Upper lobe of left lung (tissue), 6 donors: ENCODE data around the gene SHC1. TPM values are rescaled to one million over a fixed set of nuclear protein-coding genes. Genes with fewer than 3 reads are reported as not detected.

Experiments used
- ATAC-seq, 2 donors: fragments of 200-7000 bp; cut with Tn5 transposase; one replicate each; pipeline ENCODE4 v1.9.1; 2022; ENCODE audit warnings: mild to moderate bottlenecking in 2 of 2, moderate library complexity in 2 of 2; ENCODE audit not compliant: low FRiP score in 2 of 2
- DNase-seq, 2 donors: peaks; one replicate each; pipeline ENCODE4 v3.0.0-alpha.2; 2019 to 2020
- H3K27ac ChIP-seq, 4 donors: fragments of 200-600 bp; sonication (generic); one replicate each; pipeline ENCODE4 v1.5.1; 2016 to 2019
- H3K27me3 ChIP-seq, 4 donors: fragments of 200-600 bp; sonication (generic); one replicate each; pipeline ENCODE4 v1.5.1; 2017 to 2019
- H3K36me3 ChIP-seq, 4 donors: fragments of 200-600 bp; sonication (generic); one replicate each; pipeline ENCODE4 v1.5.1; 2016 to 2019
- H3K4me1 ChIP-seq, 4 donors: fragments of 200-600 bp; sonication (generic); one replicate each; pipeline ENCODE4 v1.5.1; 2018 to 2019
- H3K4me3 ChIP-seq, 4 donors: fragments of 200-600 bp; sonication (generic); one replicate each; pipeline ENCODE4 v1.5.1; 2017 to 2019; ENCODE audit warnings: mild to moderate bottlenecking in 2 of 4, moderate library complexity in 1 of 4
- H3K9me3 ChIP-seq, 4 donors: fragments of 200-600 bp; sonication (generic); one replicate each; pipeline ENCODE4 v1.5.1; 2018 to 2019
- EP300 ChIP-seq, 4 donors: sonication (generic); formaldehyde crosslinking; IDR thresholded peaks; one replicate each; pipeline ENCODE4 v1.5.1; 2017; ENCODE audit warnings: antibody characterized with exemption in 4 of 4, control low read depth in 2 of 4
- POLR2A ChIP-seq, 4 donors: fragments of 450-650 bp; IDR thresholded peaks; one replicate each; pipeline ENCODE4 v1.5.1; 2016 to 2017; ENCODE audit warnings: antibody characterized with exemption in 4 of 4, mild to moderate bottlenecking in 2 of 4
- POLR2AphosphoS5 ChIP-seq, 2 donors: sonication (generic); formaldehyde crosslinking; IDR thresholded peaks; one replicate each; pipeline ENCODE4 v1.5.1; 2017; ENCODE audit warnings: antibody characterized with exemption in 2 of 2
- WGBS, 2 donors: methylation state at CpG; one replicate each; pipeline ENCODE4 v1.1.5; 2017 to 2018; 5-methylcytosine and 5-hydroxymethylcytosine counted together
- total RNA-seq, 6 donors: library from RNA; depleted of rRNA in 4 of 6; stranded (reverse); fragments of >200 nt in 4 of 6; gene quantifications; one replicate each; pipeline versions ENCODE4 v1.1.0 to v1.2.1, GENCODE V29; 2016 to 2021
- TF ChIP-seq, protein P1 (sequence below), 6 experiments: fragments of 450-650 bp in 4 of 6; fragments of 200-600 bp in 2 of 6; sonication (generic) in 2 of 6; IDR thresholded peaks; one replicate each; pipeline ENCODE4 v1.5.1; 2016 to 2019; ENCODE audit warnings: antibody characterized with exemption in 6 of 6
- donor health status: DM: no; HTN: no; CAD: no; lungs with moderate emphysema.
- donor health status: DM: no; HTN: yes; CAD: no; lungs with severe emphysema.

The SHC1 gene
- total RNA-seq, 6 donors from 2014 or later: 55.5 to 130 (median 69.1) TPM

DNA sequence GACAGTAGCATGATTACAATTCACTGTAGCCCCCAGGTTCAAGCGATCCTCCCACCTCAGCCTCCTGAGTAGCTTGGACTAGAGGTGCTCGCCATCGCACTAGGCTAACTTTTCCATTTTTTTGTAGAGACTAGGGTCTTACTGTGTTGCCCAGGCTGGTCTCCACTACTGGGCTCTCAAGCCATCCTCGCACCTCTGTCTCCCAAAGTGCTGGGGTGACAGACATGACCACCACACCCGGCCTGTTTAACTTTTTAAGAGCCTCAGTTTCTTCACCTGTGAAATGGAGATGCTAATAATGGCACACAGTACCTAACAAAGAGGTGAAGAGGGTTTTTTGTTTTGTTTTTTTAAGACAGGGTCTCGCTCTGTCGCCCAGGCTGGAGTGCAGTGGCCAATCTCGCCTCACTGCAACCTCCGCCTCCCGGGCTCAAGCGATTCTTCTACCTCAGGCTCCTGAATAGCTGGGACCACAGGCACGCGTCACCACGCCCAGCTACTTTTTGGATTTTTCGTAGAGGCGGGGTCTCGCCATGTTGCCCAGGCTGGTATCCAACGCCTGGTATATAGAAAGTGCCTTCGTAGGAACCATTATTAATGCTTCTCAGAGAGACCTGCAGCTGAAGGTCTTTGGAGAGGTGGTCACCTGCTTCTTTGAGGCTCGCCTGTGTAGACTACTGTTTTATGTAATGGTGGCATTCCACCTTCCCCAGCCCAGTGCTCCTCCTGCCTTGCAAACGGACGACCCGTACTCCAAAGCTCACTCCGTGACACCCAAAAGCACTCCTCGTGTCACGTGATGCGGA is 34.6 kb downstream of the SHC1 start:
- 42 to 46% methylated on average over 27 of the region's 27 CpGs for WGBS, 2 donors
- Histone ChIP-seq H3K36me3 (peaks cover 0 to 8% (median 1%) of the 10 kb centered on the region in 4 donors), H3K4me3 (peak overlapping the region; percentile 46 to 69 (median 60)), H3K4me1 (peaks cover 13 to 21% (median 20%) of the 10 kb centered on the region in 4 donors), H3K9me3 (no peaks in the 10 kb centered on the region), H3K27ac (peak overlapping the region; percentile 91 to 99 (median 96)), H3K27me3 (no peaks in the 10 kb centered on the region)
- ATAC-seq (no peak), DNase-seq (peak in 1 of 2 donors; percentile 30)
- no peak for TF ChIP-seq POLR2AphosphoS5 (IDR thresholded peaks at IDR 0.05)
- peak in 1 of 4 donors; percentile 0 for TF ChIP-seq EP300 (IDR thresholded peaks at IDR 0.05)

- WGBS, 2 donors: 95 to 97% methylated on average over 5 of the region's 5 CpGs
- Histone ChIP-seq H3K27ac (no peak overlapping the region), H3K4me1 (peaks cover 13 to 21% (median 20%) of the 10 kb centered on the region in 4 donors), H3K36me3 (peaks cover 0 to 21% (median 5%) of the 10 kb centered on the region in 4 donors), H3K27me3 (no peaks in the 10 kb centered on the region), H3K4me3 (no peak overlapping the region), H3K9me3 (no peaks in the 10 kb centered on the region)
- TF ChIP-seq POLR2AphosphoS5 (IDR thresholded peaks at IDR 0.05): no peak
- no peak for TF ChIP-seq POLR2A (IDR thresholded peaks at IDR 0.05)
- no peak for TF ChIP-seq EP300 (IDR thresholded peaks at IDR 0.05)
- TF ChIP-seq, protein P1, sequence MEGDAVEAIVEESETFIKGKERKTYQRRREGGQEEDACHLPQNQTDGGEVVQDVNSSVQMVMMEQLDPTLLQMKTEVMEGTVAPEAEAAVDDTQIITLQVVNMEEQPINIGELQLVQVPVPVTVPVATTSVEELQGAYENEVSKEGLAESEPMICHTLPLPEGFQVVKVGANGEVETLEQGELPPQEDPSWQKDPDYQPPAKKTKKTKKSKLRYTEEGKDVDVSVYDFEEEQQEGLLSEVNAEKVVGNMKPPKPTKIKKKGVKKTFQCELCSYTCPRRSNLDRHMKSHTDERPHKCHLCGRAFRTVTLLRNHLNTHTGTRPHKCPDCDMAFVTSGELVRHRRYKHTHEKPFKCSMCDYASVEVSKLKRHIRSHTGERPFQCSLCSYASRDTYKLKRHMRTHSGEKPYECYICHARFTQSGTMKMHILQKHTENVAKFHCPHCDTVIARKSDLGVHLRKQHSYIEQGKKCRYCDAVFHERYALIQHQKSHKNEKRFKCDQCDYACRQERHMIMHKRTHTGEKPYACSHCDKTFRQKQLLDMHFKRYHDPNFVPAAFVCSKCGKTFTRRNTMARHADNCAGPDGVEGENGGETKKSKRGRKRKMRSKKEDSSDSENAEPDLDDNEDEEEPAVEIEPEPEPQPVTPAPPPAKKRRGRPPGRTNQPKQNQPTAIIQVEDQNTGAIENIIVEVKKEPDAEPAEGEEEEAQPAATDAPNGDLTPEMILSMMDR (IDR thresholded peaks at IDR 0.05): no peak
- ATAC-seq (no peak), DNase-seq (no peak)
Measured at GRCh38 chr1:154934358-154934948, 36.1 kb downstream of the SHC1 start.

DNA sequence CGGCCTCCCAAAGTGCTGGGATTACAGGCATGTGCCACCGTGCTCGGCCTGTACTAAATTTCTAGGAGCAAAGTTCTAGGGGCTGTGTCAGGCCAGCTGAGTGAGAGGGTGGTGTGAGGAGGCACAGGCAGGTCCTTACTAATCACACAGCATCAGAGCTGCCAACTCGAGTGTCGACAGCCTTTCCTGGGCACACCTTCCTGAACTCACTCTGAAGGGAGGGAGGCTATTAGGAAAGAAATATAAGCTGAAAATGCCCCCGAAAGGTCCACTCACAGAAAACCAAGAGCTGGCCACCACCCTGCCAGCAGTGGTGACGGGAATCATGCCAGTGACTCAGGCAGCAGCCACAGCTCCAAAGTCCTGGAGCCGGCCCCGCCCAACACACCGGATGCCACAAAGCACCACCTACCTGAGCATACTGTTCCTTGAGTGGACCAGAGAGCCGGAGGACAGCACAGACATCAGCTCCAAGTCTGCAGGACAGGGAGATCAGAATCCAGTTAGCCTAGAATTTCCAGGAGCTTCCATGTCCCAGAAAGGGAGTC is 38.5 kb downstream of the SHC1 start:
- no peak for ATAC-seq
- peak overlapping the region; percentile 36 to 71 (median 58) for H3K27ac ChIP-seq

DNA sequence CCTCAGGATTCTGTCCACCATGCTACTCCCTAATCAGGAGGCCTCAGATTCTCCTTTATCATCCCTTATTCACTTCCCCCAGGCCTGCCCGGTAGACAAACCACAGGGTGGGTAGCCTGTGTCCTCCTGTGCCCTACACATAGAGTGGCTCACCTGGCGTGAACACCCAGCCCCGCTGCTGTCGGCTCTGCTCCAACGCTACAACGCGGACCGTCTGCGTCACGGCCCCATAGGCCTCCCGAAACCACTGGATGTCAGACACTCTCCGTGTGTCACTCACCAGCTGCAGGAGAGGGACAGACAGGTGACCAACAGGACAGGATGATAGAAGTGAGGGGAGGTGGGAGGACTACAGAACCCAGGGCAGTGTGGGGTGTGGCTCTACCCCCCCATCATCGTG is 44.3 kb downstream of the SHC1 start:
- ATAC-seq (no peak), DNase-seq (peak in 1 of 2 donors; percentile 71)
- Histone ChIP-seq H3K4me1 (no peaks in the 10 kb centered on the region), H3K27ac (no peak overlapping the region), H3K36me3 (peaks cover 9 to 78% (median 46%) of the 10 kb centered on the region in 4 donors), H3K4me3 (no peak overlapping the region), H3K9me3 (no peaks in the 10 kb centered on the region), H3K27me3 (no peaks in the 10 kb centered on the region)
- no peak for TF ChIP-seq POLR2AphosphoS5 (IDR thresholded peaks at IDR 0.05)
- TF ChIP-seq, protein P1 (IDR thresholded peaks at IDR 0.05): no peak
- TF ChIP-seq POLR2A (IDR thresholded peaks at IDR 0.05): no peak
- no peak for TF ChIP-seq EP300 (IDR thresholded peaks at IDR 0.05)
- 85 to 93% methylated on average over 13 of the region's 13 CpGs for WGBS, 2 donors

More for the DNA sequence above, 38.5 kb downstream of the SHC1 start:
- H3K4me1 ChIP-seq: peaks cover 6 to 13% (median 12%) of the 10 kb centered on the region in 4 donors
- H3K9me3 ChIP-seq: no peaks in the 10 kb centered on the region
- 83 to 90% methylated on average over 7 to 11 of the region's 11 CpGs for WGBS, 2 donors
- H3K4me3 ChIP-seq: no peak overlapping the region
- peaks cover 0 to 37% (median 14%) of the 10 kb centered on the region in 4 donors for H3K36me3 ChIP-seq
- TF ChIP-seq POLR2AphosphoS5 (IDR thresholded peaks at IDR 0.05): peak in 1 of 2 donors; percentile 32
- TF ChIP-seq, protein P1 (IDR thresholded peaks at IDR 0.05): no peak
- peak in 1 of 4 donors; percentile 27 for TF ChIP-seq POLR2A (IDR thresholded peaks at IDR 0.05)
- no peak for TF ChIP-seq EP300 (IDR thresholded peaks at IDR 0.05)
- DNase-seq: peak; percentile 78 to 90
- H3K27me3 ChIP-seq: no peaks in the 10 kb centered on the region
